ENCODE data around the gene KDM4B.

Gene KDM4B

DNA sequence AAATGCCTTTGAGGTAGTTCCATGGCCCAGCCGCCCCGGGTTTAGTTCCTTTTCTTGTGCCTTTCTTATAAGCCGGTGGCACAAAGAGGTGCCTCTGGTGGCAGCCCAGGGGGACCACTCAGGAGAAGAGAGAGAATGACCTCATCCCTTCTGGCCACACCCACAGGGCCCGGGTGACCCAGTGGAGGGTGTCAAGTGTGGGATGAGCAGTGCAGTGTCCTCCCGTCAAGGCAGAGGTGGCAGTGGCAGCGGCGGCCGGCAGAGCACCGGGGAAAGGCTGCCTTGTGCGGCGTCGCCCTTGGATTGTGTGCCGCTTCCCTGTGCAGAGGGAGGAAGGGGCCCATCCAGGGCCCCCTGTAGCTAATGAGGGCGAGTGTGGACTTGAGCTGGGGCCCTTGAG lies 47.9 kb downstream of the KDM4B start:
- DNase-seq, result no peak

GRCh38 chr19:5017235-5017634 lies 48.3 kb downstream of the KDM4B start:
- DNase-seq, result no peak

DNA sequence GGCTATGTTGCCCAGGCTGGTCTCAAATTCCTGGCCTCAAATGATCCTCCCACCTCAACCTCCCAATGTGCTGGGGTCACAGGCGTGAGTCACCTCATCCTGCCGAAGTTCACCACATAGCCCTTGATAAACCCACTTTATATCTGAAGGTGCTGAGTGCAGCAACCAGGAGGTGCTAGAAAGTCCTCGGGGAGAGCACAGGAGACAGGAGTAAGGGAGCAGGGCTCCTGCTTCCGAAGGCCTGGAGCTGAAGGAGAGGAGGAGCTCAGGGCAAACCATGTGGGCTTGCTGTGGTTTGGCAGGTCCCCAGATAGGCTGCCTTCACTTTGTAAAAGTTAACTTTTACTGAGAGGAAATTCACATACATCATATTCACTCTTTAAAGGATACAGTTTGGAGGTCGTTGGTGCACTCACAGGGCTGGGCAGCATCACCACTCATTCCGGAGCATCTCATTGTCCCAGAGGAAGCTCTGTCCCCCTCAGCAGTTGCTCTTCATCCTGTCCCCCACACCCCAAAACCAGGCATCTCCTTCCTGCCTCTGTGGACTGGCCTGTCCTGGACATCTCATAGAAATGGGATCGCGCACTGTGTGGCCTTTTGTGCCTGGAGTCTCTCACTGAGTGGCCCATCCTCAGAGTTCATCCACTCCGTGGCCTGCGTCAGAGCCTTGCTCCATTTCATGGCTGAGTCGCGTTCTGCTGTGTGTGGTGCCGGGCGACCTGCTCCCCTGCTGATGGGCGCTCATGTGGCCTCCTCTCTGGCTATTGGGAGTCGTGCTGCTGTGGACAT lies 49.5 kb downstream of the KDM4B start:
- no peak for DNase-seq

DNA sequence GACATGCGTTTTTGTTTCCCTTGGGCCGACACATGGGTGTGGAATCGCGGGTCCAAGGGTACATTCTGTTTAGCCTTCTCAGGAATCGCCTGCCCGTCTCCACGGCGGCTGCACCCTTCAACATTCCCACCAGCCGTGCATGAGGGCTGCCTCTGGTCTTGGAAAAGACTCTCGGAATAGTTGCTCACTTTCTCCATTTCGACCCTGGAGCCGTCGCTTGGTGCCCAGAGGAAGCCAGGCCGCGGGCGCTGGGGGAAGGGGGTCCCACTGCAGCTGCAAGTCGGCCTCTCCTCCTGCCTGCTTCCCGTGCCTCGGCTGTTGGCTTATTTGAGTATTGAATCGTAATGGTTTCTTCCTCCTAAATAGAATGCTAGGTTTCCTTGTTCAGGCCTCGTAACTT lies 51.5 kb downstream of the KDM4B start:
- no peak for DNase-seq

DNA sequence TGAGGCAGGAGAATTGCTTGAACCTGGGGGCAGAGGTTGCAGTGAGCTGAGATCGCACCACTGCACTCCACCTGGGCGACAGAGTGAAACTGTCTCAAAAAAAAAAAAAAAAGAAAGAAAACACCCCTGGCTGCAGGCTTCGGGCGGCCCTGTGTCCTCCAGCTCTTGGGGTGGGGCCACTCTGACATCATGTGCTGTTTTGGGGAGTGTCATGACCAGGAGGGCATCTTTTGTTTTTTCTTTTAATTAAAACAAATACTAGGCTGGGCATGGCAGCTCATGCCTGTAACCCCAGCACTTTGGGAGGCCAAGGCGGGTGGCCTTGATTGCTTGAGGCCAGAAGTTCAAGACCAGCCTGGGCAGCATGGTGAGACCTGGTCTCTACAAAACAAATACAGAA lies 52.1 kb downstream of the KDM4B start:
- DNase-seq, result no peak

DNA sequence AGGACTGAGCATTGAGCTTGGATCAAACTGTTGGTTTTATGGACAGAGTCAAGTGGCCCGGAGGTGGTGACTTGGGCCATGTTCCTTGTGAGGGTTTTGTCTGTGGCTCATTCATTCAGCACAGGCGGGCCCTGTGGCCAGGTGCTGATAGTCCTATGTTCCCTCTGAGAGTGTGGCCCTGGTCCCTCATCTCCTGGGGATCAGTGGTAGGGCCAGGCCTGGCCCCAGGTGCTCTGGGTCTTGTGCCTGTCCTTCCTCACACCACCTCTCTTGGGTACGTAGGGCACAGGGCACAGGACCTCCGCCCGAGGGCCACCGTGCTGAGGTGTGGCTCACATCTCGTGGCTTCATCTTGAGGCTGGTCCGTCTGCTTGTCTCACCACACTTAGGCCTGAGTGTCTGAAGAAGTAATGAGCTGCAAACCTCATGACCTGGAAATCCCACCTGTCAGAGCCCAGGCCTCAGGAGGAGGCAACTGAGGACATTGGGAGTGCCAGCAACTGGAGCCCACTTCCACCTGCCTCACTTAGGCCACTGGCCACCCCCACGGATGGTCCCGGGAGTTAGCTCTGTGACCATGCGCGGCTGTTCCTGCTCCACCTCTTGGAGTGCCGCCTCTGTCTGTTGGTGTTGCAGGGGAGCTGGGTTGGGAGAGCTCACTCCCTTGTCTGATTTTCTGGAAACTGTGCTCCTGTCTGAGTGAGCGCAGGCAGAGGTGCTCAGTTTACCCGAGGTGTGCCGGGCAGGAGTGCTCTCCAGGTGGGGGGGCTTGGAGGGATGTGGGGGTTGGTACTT lies 53.4 kb downstream of the KDM4B start:
- DNase-seq, result no peak

GRCh38 chr19:5023128-5023571 lies 54.2 kb downstream of the KDM4B start:
- DNase-seq, result no peak

DNA sequence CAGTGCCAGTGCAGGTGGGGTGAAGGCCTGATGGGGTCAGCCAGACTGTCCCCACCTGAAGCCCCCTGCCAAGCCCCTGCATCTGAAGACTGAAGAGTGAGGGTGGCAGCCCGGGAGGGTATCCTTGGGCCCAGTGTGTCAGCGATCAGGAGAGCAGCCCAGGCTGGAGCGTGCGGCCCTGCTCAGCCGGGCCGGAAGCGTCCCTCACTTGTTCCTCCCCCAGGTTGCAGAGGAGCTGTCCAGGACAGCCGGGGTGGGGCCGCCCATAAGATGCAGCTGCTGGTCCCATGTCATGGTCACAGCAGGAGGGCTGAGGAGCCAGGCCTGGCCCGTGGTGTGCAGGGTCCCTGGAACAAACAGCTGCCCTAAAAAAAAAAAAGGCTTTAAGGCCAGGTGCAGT lies 55.4 kb downstream of the KDM4B start:
- no peak for DNase-seq

DNA sequence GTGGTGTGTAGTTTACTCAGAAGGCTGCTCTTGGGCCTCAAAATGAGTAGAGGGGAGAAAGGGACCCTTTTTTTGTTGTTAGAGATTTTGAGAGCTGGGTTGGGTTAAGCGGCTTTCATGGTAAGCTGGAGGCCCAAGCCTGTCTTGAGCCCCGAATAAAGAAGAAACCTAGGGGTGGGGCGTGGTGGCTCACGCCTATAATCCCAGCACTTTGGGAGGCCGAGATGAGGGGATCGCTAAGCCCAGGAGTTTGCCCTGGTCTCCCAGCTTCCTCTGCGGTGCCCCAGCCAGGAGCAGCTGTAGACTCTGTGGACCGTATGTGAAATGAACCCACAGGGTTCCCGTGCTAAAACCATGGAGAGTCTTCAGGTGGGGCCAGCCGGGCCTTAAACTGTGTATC lies 56.1 kb downstream of the KDM4B start:
- no peak for DNase-seq

DNA sequence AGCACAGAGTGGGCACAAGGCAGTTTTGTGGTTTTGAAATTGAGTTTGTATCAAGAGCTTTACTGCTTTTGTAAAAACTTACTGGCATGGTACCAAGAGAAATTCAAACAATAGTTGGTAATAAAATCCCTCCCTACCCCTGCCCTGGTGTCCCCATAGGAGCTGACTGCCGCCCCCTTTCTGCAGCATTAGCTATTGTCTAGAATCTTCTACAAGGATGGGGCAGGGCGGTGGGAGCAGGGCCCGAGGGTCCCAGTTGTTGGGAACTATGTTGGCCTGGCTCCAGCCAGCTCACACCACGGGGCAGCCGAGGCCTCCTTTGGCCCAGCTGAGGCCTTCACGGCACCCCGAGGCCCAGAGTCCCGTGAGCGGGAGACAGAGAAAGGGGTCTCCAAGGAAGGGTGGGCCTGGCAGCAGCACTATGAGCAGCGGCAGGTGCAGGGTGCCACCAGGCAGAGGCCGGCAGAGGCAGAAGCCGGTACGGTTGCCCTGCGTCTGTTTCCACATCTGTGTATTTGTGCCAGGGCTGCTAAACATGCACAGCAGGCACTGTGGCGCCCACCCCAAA lies 57.9 kb downstream of the KDM4B start:
- DNase-seq, result no peak

DNA sequence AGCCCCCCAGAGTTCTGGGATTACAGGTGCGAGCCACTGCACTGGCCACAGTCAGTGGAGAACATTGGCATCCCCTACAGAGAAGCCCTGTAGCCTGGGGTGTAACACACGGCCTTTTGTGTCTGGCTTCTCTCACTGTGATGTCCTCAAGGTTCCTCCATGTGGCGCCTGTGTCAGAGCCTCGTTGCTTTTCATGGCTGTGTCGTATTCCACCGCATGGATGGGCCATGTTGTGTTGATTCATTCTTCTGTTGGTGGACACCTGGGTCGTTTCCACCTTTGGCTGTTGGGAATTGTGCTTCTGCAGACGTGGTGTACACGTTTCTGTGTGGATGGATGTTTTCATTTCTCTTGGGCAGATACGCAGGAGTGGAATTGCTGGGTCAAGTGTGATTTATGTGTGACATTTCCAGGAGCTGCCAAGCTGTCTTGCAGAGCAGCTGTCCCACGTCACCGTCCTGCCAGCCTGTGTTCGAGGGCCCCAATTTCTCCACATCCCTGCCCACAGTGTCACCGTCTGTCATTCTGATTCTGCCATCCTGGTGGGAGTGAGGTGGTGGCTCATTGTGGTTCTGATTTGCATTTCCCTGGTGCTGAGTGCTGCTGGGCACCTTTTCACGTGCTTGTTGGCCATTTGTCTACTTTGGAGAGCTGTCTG lies 59.4 kb downstream of the KDM4B start:
- DNase-seq, result no peak

DNA sequence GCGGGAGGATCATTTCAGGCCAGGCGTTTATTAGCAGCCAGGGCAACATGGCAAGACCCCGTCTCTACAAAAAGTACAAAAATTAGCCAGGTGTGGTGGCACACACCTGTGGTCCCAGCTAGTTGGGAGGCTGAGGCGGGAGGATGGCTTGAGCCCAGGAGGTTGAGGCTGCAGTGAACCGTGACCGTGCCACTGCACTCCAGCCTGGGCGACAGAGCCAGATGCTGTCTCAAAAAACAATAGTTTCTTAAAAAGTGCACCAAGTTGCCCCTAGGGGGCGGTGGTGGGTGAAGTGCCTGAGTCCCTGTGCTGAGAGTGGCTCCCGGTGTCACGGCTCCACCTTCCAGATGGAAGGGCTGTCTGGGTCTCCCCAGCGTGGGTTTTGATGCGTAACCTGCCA lies 60.7 kb downstream of the KDM4B start:
- DNase-seq, result peak; percentile 29

DNA sequence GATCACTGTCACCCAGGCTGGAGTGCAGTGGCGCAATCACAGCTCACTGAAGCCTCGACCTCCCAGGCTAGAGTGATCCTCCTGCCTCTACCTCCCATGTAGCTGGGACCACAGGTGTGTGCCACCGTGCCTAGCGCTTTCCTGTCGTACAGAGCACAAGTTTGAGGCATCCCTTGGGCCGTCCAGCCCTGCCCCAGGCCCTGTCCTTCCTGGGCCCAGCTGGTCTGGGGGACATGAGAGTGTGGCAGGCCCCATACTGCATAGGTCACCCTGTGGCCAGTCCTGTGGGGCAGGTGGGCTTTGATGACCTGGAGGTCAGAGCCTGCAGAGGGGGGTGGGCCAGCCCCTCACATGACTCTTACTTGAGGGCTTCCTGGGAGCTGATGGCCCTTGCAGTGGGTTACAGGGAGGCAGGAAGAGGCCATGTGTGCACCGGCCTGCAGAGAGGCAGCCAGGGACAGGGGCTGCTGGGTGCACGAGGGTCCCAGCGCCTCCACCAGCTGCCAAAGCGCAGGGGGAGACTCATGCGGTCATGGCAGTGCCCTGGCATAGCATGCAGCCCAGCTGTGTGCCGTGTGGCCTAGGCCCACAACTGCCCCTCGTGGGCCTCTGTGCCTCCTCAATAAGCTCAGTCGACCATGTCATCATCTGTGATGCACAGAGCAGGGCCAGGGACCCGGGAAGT lies 61.4 kb downstream of the KDM4B start:
- DNase-seq, result no peak

DNA sequence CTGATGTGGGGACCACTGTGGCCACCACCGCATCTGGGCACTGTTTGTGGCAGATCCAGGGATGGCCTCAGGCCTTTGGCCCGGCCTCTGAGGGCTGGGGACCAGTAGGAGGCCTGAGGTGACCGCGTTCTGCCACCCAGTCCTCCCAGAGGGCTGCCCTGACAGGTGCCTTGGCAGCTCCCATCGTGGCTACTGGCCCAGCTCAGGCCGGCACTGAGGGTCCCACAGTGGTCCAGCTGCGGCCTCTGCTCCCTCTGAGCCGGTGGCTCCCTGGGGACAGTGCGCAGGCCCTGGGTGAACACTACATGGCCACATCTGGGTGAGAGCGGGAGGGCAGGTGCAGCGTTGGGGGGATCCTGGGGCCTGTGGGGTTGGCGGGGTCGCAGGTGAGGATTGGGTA lies 61.9 kb downstream of the KDM4B start:
- DNase-seq, result no peak

DNA sequence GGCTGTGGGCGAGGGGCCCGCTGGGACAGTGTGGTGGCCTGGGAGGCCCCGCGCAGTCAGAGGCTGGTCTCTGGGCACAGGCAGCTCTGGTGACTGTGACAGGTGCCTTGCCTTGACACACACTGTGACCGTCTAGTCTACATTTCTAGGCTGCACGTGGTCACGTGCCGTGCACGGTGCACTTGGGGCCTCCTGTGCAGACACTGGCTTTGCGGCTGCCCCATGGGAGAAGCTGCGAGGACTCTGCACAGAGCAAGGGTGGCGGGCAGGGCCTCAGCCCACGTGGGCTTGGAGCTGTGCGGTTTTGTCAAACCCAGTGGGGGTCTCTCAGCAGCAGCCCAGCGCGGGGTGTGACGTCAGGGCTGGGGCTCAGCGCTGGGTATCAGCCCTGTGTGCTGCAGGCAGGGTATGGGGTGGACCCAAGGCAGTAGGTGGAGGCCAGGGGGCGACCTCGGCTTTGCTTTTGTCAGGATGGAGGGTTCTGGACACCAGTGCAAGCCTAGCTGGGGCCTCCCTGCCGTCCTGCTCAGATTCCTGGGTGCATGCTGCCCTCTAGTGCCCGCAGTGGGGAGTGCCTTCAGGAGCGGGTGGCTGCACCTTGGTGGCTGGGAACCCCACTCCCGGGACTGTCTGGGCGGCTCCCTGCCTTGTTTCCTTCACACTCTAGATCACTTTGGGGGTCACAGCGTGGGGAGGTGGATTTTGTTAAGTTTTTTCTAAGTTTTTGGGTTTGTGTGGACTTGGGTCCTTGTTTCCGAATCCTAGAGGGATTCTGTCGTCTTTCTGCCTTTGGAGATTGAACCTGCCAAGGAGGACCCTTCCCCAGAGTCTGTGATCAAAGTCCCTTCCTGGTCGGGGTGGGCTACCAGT lies 62.6 kb downstream of the KDM4B start:
- peak; percentile 41 for DNase-seq

DNA sequence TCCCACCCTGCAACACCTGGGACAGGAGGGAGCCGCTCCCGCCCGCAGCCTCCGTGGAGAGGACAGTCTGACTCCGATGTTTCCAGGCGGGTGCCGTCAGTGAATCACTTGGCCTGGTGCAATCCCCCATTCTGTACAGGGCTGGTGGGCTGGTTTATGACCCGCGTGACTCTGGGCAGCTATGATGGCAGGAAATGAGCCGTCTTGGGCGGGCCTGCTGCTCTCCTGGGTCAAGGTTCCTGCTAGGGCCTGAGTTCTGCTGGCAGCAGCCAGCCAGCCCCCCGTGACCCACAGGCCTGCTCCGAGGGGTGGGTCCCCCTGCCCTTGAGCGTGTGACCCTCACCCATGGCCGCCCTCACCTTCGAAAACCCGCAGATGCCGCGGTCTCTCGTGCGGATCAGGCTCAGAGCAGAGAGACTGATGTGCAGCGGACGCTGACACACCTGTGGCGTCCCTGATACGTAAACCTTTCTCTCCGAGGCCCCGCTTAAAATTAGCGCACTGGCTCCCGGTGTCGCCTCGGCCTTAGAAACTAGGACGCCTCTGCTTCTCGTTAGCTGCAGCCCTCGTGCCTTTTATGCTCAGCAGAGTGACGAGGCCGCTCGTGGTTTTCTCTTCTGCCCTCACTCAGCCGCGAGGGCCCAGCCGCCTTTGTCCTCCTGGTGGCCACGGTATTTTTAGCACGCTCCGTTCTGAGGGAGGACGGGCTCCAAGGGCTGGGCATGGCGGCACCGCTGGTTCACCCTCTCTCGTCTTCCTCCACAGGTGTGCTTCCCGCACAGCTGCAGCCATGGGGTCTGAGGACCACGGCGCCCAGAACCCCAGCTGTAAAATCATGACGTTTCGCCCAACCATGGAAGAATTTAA lies 63.4 kb downstream of the KDM4B start:
- no peak for DNase-seq

- DNase-seq, result no peak
Observed at GRCh38 chr19:5035105-5035761, 66.3 kb downstream of the KDM4B start.

- no peak for DNase-seq
Observed at GRCh38 chr19:5035793-5036697, 67.1 kb downstream of the KDM4B start.

Data from NCI-H1092 (cell line).